DND-41 (cell line): ENCODE results near the gene IREB2.

Experiments
- EZH2 ChIP-seq: IDR thresholded peaks from 3 replicates; pipeline ENCODE4 v1.6.1; 2012; ENCODE audit warnings: borderline replicate concordance, low read depth, mild to moderate bottlenecking, moderate library complexity, low read length, inconsistent platforms; ENCODE audit not compliant: severe bottlenecking
- TF ChIP-seq, protein P1 (sequence below): IDR thresholded peaks from 2 replicates; pipeline ENCODE4 v1.5.1; 2012; ENCODE audit warnings: borderline replicate concordance, low read length, moderate library complexity, mild to moderate bottlenecking; ENCODE audit not compliant: poor library complexity, severe bottlenecking; ENCODE audit errors: extremely low read depth

DNA sequence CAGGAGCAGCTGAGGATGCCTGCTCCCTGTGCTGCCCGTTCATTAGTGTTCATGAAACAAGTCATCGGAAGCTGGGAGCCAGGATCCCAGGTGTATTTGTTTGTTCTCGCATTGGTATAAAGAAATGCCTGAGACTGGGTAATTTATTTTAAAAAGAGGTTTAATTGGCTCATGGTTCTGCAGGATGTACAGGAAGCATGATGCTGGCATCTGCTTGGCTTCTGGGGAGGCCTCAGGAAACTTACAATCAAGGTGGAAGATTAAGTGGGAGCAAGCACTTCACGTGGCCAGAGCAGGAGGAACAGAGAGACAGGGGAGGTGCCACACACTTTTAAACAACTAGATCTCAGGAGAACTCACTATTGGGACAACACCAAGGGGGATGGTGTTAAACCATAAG, 63.8 kb downstream of the IREB2 start:
- TF ChIP-seq, protein P1, sequence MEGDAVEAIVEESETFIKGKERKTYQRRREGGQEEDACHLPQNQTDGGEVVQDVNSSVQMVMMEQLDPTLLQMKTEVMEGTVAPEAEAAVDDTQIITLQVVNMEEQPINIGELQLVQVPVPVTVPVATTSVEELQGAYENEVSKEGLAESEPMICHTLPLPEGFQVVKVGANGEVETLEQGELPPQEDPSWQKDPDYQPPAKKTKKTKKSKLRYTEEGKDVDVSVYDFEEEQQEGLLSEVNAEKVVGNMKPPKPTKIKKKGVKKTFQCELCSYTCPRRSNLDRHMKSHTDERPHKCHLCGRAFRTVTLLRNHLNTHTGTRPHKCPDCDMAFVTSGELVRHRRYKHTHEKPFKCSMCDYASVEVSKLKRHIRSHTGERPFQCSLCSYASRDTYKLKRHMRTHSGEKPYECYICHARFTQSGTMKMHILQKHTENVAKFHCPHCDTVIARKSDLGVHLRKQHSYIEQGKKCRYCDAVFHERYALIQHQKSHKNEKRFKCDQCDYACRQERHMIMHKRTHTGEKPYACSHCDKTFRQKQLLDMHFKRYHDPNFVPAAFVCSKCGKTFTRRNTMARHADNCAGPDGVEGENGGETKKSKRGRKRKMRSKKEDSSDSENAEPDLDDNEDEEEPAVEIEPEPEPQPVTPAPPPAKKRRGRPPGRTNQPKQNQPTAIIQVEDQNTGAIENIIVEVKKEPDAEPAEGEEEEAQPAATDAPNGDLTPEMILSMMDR, result no peak
- no peak for TF ChIP-seq EZH2
